ENCODE measurements around the gene ZNF672. TPM values are rescaled to one million over a fixed set of nuclear protein-coding genes. Genes with fewer than 3 reads are reported as not detected.
A peak's percentile ranks its signal among the peaks of the same experiment; 100 is the strongest.

ZNF672 gene
- total RNA-seq (2021; ENCODE audit: unreplicated experiment), result 27.6 TPM
- 24.7 and 29.4 TPM in 2 replicates for polyA plus RNA-seq (2012)
- Bru-seq, nascent RNA, result percentile 70 among the genes with signal in this experiment
- percentile 58 among the genes with signal in this experiment for BruChase-seq, experiment 1, labeled RNA remaining after a 6-hour chase
- BruChase-seq, experiment 2, labeled RNA remaining after a 2-hour chase, result percentile 81 among the genes with signal in this experiment
- long read RNA-seq, transcript ZNF672-201 (4 exons, 2,989 nt), result major isoform, 21 of 42 reads
- long read RNA-seq, partial matches to known transcripts, result 1 of 42 reads
- long read RNA-seq, other reads (novel, unspliced or antisense), result 17 of 42 reads

DNA sequence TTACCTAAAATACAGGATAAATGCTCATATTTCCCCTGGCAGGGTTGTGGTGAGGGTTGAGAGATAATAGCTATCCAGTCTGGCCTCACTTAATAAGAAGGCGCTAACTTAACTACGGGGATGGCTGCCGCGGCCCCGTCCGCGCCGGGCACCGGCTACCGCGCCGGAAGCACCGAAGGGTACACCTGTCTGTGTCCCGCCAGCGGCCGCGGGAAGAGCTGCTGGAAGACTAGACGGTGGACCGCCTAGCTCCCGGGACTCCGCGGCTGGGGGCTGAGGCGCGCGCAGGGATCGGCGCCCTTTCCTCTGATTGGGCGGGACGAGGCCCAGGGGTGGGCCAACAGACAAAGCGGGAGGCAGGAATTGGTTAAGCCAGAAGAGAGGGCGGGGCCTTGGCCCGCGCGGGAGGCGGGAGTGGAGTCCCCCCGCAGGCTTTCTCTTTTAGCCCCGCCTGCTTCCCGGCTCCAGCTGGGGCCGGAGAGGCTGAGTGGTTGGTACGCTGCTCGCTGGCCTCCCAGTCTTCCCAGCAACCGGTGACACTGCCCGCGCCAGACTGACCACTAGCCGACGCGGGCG is at the start of gene ZNF672:
ZNF672 (plus strand) TSS at position 444 of the 576 bp plus-strand sequence. CDS start 9,051 bp downstream, outside the sequence.
- Histone ChIP-seq H3K79me2 (ENCODE audit: insufficient read depth, low read length) (peaks cover 32% of the 10 kb centered on the region), H3K4me3 (replicated peaks in 1 of 2; ENCODE audit: low read depth in 1 of 2, low read length in 2 of 2) (peak within 1 kb of the TSS; percentile 69 to 84), H3K9me3 (ENCODE audit: control insufficient read depth in 1 of 2, insufficient read depth in 1 of 2, low read depth in 1 of 2, low read length in 2 of 2) (no peaks in the 10 kb centered on the region), H3K36me3 (ENCODE audit: control insufficient read depth in 1 of 2, insufficient read depth in 2 of 2, low read length in 2 of 2) (no peaks in the 10 kb centered on the region), H4K20me1 (ENCODE audit: insufficient read depth) (no peaks in the 10 kb centered on the region), H3K4me2 (ENCODE audit: low read length) (peak within 1 kb of the TSS; percentile 84), H2AFZ (ENCODE audit: low read depth, low read length, poor library complexity, severe bottlenecking) (no peak within 1 kb of the TSS), H3K9me2 (ENCODE audit: insufficient read depth) (no peaks in the 10 kb centered on the region), H3K27me3 (ENCODE audit: insufficient read depth, low read length) (no peaks in the 10 kb centered on the region), H3K4me1 (ENCODE audit: control insufficient read depth in 1 of 2, insufficient read depth in 2 of 2, low read length in 2 of 2) (peaks cover 5 to 24% of the 10 kb centered on the region in 2 experiments; a peak in 3 of 4 replicates), H3K9ac (ENCODE audit: low read length) (peak within 1 kb of the TSS; percentile 88), H3K27ac (ENCODE audit: low read depth, low read length) (peak within 1 kb of the TSS; percentile 97)
- intact Hi-C loops (cut with micrococcal nuclease), result loop anchor here (1.0 kb wide), 3 partner anchors 12 to 35 kb away; partner anchors contain the start of gene ZNF692
- DNase-seq (ENCODE audit: low read depth, low spot score), result peak; percentile 92
- CTCF ChIA-PET, result interaction anchor here (1.0 to 2.9 kb wide), 6 partner anchors 9 to 141 kb away, joined by 3 to 24 read pairs (median 6); partner anchors contain the start of genes SH3BP5L and ZNF692
- ATAC-seq, result peak; percentile 85
- BruUV-seq (replicated peaks), result no TSS peak
- POLR2A ChIA-PET, result interaction anchor here (0.8 to 4.4 kb wide), 6 partner anchors 9 to 69 kb away, joined by 3 to 49 read pairs (median 6); partner anchors contain the start of genes PGBD2, SH3BP5L and ZNF692
- TF ChIP-seq SP1 (IDR thresholded peaks at IDR 0.05; ENCODE audit: low read depth) (peak; percentile 92), JUND (IDR thresholded peaks at IDR 0.05) (no peak), FOSL1 (IDR thresholded peaks at IDR 0.05; ENCODE audit: low read depth) (no peak), POLR2A (IDR thresholded peaks at IDR 0.05; ENCODE audit: borderline replicate concordance, extremely low read depth, insufficient read depth, insufficient read length) (peak; percentile 95), YY1 (IDR thresholded peaks at IDR 0.05; ENCODE audit: extremely low read depth, insufficient replicate concordance, low read depth, low read length) (peak; percentile 24), TCF7L2 (IDR thresholded peaks at IDR 0.05; ENCODE audit: borderline replicate concordance, extremely low read depth, insufficient read depth, insufficient read length) (no peak), POLR2AphosphoS5 (IDR thresholded peaks at IDR 0.05; ENCODE audit: low read depth, low read length) (peak; percentile 99)
- TF ChIP-seq, protein P1, sequence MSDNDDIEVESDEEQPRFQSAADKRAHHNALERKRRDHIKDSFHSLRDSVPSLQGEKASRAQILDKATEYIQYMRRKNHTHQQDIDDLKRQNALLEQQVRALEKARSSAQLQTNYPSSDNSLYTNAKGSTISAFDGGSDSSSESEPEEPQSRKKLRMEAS (IDR thresholded peaks at IDR 0.05), result peak; percentile 23; the same call in 1 of the 2 replicates
- RAD21 ChIA-PET (ENCODE audit: low non-redundant PET in 1 of 2, low total read pairs in 2 of 2, uncharacterized antibody in 2 of 2, unreplicated experiment in 2 of 2), result interaction anchor here in 1 of 2 experiments (1.1 kb wide), 1 partner anchor 12 kb away, joined by 4 read pairs; the partner anchor contains the start of gene SH3BP5L
